PC-3 (cell line): ENCODE measurements around the gene PAFAH1B2.

Experiments
- EZH2 ChIP-seq: fragments of 300-600 bp; sonication (generic); IDR thresholded peaks from one replicate; pipeline ENCODE4 v1.6.1; 2017; ENCODE audit warnings: antibody characterized with exemption, mild to moderate bottlenecking, low read length; ENCODE audit not compliant: unreplicated experiment
- TF ChIP-seq, protein P1 (sequence below): fragments of 300-600 bp; sonication (generic); conservative IDR thresholded peaks from 2 replicates; pipeline ENCODE4 v1.5.1; 2017; ENCODE audit warnings: antibody characterized with exemption, low read depth, mild to moderate bottlenecking, low read length

DNA sequence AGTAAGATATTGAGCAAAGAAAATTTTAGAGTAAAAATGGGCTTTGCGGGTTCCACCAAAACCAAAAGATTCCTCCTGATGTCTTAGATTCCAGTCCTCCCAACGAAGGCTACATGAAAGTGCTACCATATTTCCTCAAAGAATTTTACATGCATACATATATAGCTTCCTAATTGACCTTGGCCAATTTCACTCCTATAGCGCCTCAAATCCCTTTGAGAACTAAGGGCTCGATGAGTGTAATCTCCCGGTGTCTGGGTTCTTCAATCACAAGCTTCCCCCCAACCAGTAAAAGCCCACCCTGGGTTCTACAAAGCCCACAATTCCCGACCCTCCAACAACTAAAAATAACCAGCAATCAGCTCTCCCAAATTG is 47.1 kb upstream of the PAFAH1B2 start:
- TF ChIP-seq, protein P1, sequence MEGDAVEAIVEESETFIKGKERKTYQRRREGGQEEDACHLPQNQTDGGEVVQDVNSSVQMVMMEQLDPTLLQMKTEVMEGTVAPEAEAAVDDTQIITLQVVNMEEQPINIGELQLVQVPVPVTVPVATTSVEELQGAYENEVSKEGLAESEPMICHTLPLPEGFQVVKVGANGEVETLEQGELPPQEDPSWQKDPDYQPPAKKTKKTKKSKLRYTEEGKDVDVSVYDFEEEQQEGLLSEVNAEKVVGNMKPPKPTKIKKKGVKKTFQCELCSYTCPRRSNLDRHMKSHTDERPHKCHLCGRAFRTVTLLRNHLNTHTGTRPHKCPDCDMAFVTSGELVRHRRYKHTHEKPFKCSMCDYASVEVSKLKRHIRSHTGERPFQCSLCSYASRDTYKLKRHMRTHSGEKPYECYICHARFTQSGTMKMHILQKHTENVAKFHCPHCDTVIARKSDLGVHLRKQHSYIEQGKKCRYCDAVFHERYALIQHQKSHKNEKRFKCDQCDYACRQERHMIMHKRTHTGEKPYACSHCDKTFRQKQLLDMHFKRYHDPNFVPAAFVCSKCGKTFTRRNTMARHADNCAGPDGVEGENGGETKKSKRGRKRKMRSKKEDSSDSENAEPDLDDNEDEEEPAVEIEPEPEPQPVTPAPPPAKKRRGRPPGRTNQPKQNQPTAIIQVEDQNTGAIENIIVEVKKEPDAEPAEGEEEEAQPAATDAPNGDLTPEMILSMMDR: no peak
- TF ChIP-seq EZH2: no peak
